ENCODE data around the gene ACAD10.
A peak's percentile ranks its signal among the peaks of the same experiment; 100 is the strongest.
"Not testable (repeated sequence)": the region's sequence is repeated elsewhere in the genome, so short reads cannot be mapped to it uniquely, and the experiment has no call there.

Gene ACAD10

DNA sequence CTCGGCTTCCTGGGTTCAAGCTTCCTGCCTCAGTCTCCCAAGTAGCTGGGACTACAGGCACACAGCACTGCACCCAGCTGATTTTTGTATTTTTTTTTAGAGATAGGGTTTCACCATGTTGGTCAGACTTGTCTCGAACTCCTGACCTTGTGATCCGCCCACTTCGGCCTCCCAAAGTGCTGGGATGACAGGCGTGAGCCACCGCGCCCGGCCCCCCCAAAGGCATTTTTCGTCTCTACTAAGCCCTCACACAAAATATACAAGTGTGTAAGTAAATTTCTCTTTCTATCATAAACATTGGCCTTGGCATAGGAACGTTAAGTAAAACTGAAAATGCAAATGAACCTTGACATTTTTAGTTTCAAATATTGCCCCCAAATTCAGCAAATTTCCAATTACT lies 2.1 kb downstream of the ACAD10 start:
- no peak for DNase-seq

DNA sequence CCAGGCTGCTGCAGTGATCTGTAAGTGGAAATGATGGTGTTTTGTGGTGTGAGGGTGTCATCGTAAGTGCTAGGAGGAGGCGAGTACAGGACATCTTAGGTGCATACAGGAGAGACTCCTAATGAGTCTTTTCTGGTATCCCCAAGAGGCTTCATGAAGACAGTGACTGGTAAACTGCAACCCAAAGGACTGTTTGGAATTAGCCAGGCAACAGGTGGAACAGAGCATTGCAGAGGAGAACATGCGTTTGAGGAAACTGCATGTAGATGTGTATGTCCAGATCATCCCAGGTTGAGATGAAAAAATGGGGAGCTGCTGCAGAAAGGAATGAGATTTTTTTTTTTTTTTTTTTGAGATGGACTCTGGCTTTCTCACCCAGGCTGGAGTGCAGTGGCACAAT lies 5.4 kb downstream of the ACAD10 start:
- DNase-seq: no peak

DNA sequence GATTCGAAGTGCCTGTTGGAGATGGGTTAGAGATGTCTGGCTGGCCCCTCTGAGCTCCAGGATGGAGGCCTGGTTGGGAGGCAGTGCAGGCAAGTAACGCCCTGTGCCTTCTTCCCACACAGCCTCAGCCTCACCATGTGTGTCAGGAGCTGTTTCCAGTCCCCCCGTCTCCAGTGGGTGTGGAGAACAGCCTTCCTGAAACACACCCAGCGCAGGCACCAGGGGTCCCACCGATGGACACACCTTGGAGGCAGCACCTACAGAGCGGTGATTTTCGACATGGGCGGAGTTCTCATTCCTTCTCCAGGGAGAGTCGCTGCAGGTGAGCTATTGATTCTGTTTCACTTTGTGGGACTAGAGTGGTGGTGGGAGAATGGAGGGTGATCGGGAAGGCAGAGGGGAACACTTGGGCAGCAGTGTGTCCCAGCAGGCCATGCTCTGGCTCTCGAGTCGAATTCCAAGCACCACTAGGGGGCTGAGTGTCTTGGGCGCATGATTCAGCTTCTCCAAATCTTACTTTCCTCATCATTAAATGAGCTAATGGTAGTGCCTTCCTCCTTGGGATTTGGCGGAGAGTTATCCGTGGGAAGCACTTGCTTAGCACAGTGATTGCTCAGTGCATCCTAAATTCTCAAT lies 6.8 kb downstream of the ACAD10 start:
- DNase-seq: no peak

DNA sequence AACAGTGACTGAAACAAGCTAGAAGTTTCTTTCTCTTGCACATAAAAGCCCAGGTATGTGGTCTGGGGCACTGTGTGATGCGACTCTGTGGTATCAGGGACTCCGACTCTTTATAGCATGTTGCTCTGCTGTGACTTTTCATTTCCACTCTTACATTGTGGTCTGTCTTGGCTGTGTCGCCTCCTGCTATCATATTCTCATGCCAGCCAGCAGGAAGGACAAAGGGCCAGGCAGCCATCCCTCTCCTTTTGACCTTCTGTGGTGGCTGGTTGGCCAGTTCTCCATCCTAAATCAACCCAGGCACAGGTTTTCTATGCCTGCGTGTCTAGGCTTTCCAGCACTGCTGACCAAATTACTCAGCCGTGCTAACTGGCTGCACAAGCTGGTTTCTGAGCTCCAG lies 8.0 kb downstream of the ACAD10 start:
- DNase-seq: no peak

DNA sequence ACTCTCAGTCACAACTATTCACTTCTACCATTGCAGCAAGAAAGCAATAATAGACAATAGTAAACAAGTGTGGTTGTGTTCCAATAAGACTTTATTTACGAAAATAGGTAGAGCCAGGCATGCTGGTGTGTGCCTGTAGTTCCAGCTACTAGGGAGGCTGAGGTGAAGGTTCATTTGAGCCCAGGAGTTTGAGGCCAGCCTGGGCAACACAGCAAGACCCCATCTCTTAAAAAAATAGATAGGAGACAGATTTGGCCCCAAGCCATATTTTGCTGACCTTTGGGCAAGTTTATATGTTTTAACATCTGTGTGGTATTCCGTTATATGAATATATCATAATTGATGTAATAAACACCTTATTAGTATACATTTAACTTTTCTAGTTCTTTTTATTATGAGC lies 14.1 kb downstream of the ACAD10 start:
- DNase-seq: no peak

DNA sequence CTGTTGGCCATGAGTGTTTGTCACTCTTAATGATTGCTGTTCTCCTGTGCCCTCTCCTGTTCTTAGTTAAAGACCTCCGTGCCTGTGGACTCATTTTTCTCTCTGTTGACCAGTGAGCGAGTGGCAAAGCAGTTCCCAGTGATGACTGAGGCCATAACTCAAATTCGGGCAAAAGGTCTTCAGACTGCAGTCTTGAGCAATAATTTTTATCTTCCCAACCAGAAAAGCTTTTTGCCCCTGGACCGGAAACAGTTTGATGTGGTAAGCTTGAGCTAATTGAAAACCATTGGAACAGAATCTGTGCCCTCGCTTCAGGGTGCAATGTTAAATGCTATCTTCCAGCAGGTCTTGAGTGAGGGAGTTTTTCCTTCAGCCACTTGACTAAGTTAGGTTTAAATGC lies 19.8 kb downstream of the ACAD10 start:
- no peak for DNase-seq

DNA sequence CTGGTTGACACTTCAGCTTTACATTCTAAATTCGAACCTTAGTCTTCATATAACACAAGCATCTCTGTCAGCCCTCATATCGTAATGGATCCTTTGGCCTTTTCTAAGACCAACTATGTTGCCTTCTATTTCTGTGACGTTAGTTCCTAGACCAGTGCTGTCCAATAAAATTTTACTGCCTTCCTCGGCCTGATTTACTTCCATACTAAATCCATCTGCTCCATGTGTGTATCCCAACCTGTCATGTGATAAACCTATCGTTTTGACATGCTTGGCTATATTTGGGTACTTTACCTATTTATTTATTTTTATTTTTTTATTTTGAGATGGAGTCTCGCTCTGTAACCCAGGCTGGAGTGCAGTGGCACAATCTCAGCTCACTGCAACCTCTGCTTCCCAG lies 20.3 kb downstream of the ACAD10 start:
- no peak for DNase-seq

DNA sequence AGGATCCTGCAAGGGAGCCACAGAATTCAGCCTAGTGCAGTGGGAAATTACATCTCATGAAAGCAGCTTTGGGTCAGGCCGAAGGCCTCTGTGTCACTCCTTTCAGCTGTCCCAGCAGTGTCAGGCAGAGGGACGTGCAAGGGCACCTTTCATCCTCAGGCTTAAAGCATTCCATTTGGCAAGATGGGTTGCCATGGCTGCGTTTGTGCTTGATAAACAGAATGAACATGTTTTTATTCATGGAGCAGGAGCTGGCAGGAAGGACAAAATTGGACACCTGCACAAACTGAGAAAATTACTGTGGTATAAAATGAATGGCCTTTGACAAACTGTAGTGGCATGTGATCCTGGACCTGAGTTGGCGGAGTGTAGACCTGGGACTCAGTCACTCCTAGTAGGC lies 29.4 kb downstream of the ACAD10 start:
- DNase-seq: no peak

DNA sequence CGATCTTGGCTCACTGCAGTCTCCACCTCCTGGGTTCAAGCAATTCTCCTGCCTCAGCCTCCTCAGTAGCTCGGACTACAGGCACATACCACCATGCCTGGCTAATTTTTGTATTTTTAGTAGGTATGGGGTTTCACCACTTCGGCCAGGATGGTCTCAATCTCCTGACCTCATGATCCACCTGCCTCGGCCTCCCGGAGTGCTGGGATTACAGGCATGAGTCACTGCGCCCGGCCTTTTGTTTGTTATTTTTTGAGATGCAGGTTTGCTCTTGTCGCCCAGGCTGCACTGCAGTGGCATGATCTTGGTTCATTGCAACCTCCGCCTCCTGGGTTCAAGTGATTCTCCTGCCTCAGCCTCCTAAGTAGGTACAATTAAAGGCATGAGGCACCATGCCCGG lies 33.5 kb downstream of the ACAD10 start:
- DNase-seq: not testable (repeated sequence)

DNA sequence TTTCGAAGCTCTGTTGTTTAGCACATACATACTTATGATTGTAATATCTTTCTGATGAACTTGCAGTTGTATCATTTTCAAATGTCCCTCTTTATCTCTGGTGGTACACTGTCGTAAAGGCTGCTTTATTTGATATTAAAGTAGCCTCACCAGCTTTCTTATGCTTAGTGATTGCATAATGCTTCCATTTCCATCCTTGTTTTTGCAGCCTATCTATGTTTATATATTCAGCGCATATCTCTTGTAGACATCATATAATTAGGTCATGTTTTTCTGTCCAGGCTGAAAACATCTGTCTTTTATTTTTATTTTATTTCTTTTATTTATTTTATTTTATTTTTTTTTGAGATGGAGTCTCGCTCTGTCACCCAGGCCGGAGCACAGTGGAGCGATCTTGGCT lies 34.6 kb downstream of the ACAD10 start:
- no peak for DNase-seq

DNA sequence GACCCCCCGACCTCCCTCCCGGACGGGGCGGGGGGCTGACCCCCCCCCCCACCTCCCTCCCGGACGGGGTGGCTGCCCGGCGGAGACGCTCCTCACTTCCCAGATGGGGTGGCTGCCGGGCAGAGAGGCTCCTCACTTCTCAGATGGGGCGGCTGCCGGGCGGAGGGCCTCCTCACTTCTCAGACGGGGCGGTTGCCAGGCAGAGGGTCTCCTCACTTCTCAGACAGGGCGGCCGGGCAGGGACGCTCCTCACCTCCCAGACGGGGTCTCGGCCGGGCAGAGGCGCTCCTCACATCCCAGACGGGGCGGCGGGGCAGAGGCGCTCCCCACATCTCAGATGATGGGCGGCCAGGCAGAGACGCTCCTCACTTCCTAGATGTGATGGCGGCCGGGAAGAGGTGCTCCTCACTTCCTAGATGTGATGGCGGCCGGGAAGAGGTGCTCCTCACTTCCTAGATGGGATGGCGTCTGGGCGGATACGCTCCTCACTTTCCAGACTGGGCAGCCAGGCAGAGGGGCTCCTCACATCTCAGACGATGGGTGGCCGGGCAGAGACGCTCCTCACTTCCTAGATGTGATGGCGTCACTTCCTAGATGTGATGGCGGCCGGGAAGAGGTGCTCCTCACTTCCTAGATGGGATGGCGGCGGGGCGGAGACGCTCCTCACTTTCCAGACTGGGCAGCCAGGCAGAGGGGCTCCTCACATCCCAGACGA lies 38.0 kb downstream of the ACAD10 start:
- DNase-seq: not testable (repeated sequence)

DNA sequence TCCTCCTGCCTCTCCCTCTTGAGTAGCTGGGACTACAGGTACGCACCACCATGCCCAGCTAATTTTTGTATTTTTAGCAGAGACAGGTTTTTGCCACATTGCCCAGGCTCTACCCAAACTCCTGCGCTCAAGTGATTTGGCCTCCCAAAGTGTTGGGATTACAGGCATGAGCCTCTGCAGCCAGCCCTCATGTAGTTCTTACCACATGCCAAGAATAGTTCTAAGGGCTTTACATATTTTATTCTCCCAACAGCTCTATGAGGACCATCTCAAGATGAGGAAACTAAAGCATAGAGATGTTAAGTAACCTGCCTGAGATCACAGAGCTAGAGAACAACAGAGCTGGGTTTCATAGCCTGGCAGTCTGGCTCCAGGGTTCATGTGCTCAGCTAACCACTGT lies 42.9 kb downstream of the ACAD10 start:
- no peak for DNase-seq

DNA sequence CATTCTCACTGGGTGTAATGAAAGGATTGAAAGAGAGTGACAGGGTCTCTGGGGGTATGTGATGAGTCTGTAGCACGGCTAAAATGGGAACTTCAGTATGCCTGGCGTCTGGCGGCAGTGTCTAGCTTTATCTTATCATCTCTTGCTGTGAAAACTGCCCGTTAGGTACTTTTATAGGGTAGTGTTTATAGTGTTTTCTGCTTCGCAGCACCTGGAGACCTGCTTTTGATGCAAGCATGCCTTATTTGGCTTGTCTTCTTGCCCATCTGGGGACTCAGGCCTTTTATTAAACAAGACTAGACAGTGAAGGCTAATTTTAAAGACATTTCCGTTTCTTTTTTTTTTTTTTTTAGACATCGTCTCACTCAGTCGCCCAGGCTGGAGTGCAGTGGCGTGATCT lies 44.6 kb downstream of the ACAD10 start:
- DNase-seq: no peak

DNA sequence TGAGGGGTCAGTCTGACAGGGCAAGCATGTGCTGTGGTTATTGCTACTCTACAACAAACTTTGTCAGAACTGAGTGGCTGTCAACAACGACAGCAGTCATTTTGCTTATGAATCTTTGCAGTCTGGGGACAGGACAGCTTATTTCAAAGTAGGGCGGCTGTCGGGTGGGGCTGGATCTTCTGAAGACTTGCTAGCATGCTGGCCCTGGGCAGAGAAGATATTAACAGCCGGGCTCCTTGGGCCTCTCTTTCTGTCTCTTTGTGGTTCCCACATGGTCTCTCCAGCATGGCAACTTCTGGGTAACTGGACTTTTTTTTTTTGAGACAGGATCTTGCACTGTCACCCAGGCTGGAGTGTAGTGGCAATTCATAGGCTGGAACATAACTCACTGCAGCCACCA lies 46.9 kb downstream of the ACAD10 start:
- no peak for DNase-seq

DNA sequence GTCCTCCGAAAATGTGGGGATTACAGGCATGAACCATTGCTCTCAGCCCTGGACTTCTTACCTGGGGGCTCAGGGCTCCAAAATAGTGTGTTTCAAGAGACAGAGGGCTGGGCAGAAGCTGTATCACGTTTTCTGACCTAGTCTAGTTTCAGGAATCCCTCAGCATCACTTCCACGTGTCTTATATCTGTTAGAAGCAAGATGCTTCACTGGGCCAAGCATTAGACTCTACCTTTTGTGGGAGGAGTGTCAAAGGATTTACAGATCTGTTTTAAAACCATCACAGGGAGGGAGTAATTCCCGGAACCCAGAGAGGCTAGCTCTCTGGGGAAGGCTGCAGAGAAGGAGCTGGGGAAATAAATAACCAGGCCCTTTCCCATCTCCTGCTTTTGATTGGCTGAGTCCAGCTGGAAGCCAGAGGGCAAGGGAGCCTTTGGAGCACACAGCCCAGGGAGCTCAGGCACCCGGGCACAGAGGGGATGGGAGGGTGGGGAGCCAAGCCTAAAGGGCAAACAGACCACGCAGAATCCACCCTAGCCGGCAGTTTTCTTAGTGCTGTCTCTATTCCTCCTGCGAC lies 47.6 kb downstream of the ACAD10 start:
- no peak for DNase-seq

DNA sequence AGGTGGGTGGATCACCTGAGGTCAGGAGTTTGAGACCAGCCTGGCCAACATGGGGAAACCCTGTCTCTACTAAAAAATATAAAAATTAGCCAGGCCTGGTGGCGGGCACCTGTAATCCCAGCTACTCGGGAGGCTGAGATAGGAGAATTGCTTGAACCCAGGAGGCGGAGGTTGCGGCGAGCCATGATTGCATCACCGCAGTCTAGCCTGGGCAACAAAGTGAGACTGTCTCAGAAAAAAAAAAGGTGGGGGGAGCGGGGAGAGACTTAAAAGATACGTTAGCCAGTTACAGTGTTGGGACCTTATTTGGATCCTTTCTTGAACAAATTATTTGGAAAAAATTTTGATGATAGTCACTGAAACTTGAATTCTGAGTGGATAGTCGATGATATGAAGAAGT lies 53.7 kb downstream of the ACAD10 start:
- not testable (repeated sequence) for DNase-seq

DNA sequence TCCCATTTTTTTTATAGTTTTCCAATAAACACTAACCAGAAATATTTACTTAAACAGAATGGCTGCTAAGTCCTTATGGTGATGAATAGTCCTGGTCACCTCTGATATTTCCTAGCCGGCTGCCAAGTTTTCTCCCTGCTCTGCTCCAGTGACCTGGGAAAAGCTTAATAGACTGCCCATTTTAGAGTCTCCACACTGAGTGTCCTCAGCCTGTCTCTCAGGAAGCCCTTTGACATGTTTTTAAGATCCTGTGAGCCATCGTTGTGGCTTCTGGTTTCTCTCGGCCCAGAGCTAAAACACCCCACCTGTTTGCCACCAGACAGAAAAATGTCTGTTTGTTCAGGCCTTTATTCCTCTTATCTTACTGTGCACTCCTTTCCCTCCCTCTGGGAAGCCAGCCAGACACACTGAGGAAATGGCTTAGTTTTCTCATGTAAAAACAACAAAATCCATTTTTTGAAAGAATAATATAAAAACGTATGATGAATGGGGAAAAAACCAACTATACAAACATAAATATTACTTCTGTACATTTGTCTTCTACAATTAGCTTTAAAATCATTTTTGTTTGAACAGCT lies 55.5 kb downstream of the ACAD10 start:
- DNase-seq: no peak

DNA sequence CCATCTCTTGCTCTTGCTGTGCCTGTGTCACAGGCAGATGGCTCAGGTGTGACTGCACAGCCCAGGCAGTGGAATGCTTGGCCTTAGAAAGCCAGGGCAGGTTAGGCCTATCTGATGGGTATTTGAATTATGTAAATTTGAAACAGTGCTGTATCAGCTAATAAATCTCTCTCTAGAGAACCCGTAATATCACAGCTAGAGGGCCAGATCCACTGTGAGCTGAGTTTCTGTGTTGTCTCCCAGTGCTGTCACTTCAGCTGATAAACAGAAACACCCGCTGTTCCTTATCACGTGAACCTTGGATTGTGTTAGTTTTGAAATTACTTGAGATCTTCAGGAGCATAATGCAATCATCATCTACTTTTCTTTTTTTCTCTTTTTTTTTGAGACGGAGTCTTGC lies 59.4 kb downstream of the ACAD10 start:
- DNase-seq: no peak

DNA sequence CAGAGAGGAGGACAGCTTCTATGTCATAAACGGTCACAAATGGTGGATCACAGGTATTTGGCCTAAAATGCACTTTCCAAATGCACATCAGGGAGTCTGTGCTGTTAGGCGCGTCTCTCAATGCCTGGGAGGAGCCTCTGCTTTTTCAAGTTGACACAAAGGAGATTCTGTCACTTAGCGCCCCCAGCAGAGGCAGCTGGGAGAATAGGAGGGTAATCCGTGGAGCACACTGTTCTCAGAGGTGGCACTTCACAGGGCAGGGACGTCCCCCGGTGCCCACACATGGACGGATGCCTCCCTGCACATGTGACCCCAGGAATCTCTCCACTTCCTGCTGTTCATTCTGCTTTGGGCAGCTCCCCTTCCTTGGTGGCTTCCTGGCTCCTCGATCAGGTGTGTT lies 61.5 kb downstream of the ACAD10 start:
- no peak for DNase-seq

DNA sequence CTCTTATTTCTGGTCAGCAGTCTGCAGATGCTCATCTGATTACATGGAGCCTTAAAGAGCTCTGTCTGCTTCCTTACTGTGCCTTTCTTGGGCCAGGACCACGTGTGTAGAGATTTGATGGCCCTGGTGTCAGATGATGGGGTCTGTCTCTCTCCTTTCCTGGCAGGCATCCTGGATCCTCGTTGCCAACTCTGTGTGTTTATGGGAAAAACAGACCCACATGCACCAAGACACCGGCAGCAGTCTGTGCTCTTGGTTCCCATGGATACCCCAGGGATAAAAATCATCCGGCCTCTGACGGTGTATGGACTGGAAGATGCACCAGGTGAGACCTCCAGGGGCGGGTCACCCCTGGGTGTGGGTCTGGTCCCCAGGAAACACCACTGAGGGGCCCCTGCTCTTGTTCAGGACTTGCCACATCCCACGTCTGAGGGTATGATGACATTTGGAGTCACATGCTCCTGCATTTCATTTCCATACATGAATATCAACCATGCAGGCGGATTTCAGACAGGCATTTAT lies 62.4 kb downstream of the ACAD10 start:
- no peak for DNase-seq

DNA sequence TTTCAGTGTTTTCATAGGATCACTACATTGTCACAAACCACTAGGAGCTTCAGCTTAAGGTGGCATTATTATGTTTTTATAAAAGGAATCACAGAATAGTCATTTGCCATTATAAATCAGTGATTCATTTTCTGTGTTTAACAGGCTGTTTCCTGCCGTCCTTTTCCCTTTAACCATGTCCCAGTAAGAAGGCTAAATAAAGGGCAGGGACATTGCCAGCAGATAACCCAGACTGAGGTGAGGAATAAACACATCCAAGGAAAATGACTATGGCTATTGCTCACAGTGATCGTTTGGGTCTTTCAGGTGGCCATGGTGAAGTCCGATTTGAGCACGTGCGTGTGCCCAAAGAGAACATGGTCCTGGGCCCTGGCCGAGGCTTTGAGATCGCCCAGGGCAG lies 63.0 kb downstream of the ACAD10 start:
- DNase-seq: no peak

DNA sequence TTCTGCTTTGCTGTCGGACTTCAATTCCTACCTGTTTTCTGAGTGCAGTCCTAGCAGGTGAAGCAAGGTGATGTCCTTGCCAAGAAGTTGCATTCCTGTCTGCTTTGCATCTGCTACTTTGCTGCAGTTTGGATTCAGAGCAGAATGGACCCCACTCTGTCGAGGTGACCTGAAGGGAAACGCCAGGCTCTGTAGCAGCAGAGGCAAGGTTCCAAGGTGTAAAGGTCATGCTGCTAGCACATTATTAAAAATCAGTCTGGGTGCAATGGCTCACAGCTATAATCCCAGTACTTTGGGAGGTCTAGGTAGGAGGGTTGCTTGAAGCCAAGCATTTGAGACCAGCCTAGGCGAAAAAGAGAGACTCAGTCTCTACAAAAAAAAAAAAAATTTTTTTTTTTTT lies 63.5 kb downstream of the ACAD10 start:
- no peak for DNase-seq

DNA sequence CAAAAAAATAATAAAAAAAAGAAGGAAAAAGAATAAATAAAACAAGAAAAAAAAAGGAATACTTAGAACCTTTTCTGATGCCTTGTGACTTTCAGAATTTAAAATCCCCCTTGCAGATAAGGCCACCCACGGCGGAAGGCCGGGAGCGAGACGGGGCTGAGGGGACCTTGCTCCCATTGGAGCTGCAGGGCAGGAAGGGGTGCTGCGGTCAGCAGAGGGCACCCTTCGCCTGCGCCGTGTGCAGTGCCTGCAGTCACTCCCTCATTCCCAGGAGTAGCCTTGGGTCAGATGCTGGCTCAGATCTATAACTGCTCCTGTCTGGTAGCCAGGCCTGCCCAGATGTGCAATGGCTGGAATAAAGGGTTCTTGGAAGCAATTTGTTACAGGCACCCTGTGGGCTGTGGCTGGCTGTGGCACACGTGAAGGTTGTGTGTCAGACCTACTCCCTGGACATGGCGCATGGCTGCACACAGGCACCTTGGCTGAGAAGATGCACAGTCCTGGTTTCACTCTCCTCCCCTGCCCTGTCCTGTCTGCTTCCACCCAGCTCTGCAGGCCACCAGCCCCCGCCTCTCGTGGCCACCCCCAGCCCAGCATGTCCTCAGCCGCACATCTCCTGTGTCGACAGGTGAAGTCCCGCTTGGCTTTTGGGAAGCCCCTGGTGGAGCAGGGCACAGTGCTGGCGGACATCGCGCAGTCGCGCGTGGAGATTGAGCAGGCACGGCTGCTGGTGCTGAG lies 67.5 kb downstream of the ACAD10 start:
- DNase-seq: peak; percentile 35
